Measurements from ENCODE around the gene NPHS1. TPM values are rescaled to one million over a fixed set of nuclear protein-coding genes. Genes with fewer than 3 reads are reported as not detected.
A peak's percentile ranks its signal among the peaks of the same experiment; 100 is the strongest.

Gene NPHS1
- total and polyA plus RNA-seq, 9 of the 15 experiments (the other 6 are each of a cell fraction or from before 2014, with no cell fraction given): 0.01 to 0.28 (median 0.14) TPM; not detected in 5

- TF ChIP-seq JUN (IDR thresholded peaks at IDR 0.05; ENCODE audit: borderline replicate concordance, low read depth, low read length) (no peak), JUN (CRISPR knock-in tag; IDR thresholded peaks at IDR 0.05; ENCODE audit: borderline replicate concordance) (no peak), IRF2 (CRISPR knock-in tag; IDR thresholded peaks at IDR 0.05) (no peak), PML (IDR thresholded peaks at IDR 0.05; ENCODE audit: low read length) (no peak), ZNF518B (CRISPR knock-in tag; IDR thresholded peaks at IDR 0.05) (no peak), ZC3H4 (CRISPR knock-in tag; IDR thresholded peaks at IDR 0.05; ENCODE audit: borderline replicate concordance) (no peak), USF1 (CRISPR knock-in tag; IDR thresholded peaks at IDR 0.05) (peak; percentile 44; the same call in 1 of the 2 replicates), BMI1 (IDR thresholded peaks at IDR 0.05; ENCODE audit: low read length) (no peak), CREB3L1 (IDR thresholded peaks at IDR 0.05; ENCODE audit: borderline replicate concordance, low read depth) (no peak), LEF1 (IDR thresholded peaks at IDR 0.05) (no peak), PCBP1 (IDR thresholded peaks at IDR 0.05; ENCODE audit: low read depth, low read length, poor library complexity, severe bottlenecking) (no peak)
- TF ChIP-seq, protein P1, sequence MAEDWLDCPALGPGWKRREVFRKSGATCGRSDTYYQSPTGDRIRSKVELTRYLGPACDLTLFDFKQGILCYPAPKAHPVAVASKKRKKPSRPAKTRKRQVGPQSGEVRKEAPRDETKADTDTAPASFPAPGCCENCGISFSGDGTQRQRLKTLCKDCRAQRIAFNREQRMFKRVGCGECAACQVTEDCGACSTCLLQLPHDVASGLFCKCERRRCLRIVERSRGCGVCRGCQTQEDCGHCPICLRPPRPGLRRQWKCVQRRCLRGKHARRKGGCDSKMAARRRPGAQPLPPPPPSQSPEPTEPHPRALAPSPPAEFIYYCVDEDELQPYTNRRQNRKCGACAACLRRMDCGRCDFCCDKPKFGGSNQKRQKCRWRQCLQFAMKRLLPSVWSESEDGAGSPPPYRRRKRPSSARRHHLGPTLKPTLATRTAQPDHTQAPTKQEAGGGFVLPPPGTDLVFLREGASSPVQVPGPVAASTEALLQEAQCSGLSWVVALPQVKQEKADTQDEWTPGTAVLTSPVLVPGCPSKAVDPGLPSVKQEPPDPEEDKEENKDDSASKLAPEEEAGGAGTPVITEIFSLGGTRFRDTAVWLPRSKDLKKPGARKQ (CRISPR knock-in tag; IDR thresholded peaks at IDR 0.05): no peak
Observed at GRCh38 chr19:35833972-35834371, 18.3 kb downstream of the NPHS1 start (continued).

All from K562 (cell line).